NB4 (cell line): ENCODE measurements around the gene JHY.

Source experiments
- DNase-seq: peaks from one replicate; pipeline ENCODE4 v3.0.0; 2010; ENCODE audit warnings: low read depth
- H3K4me3 ChIP-seq: one replicate; pipeline ENCODE4 v1.5.1; 2011; ENCODE audit warnings: mild to moderate bottlenecking, low read depth, low read length, moderate library complexity
- CTCF ChIP-seq: IDR thresholded peaks from one replicate; pipeline ENCODE4 v1.5.1; 2012; ENCODE audit warnings: low read depth, low read length
- MAX ChIP-seq: IDR thresholded peaks from 2 replicates; pipeline ENCODE4 v1.6.1; 2011; ENCODE audit warnings: low read depth, low read length
- MYC ChIP-seq: IDR thresholded peaks from 2 replicates; pipeline ENCODE4 v1.6.1; 2011; ENCODE audit warnings: low read depth, low read length
- POLR2A ChIP-seq: IDR thresholded peaks from 2 replicates; pipeline ENCODE4 v1.6.1; 2011; ENCODE audit warnings: mild to moderate bottlenecking; ENCODE audit not compliant: insufficient read length; ENCODE audit errors: extremely low read depth

The JHY gene

DNA sequence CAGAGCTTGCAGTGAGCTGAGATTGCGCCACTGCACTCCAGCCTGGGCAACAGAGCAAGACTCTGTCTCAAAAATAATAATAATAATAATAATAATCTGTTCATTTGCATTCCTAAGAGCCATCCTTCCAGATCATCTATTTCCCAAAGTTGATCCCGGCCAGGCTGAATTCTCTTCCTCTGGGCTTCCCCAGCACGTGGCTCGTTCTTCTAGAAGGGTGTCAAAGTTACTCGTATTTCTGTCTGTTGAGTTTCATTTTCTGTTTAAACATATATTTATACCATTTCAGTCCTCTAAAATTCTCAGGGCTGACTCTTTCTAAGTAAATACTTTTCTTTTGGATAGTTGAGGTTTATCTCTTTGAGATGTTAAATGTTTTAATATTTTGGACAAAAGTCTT is 4.8 kb upstream of the JHY start:
- H3K4me3 ChIP-seq = no peak overlapping the region
- TF ChIP-seq POLR2A (no peak), MAX (no peak), MYC (no peak), CTCF (no peak)
- DNase-seq = no peak

- DNase-seq = no peak
- TF ChIP-seq MYC (no peak), POLR2A (no peak), CTCF (no peak), MAX (no peak)
- no peak overlapping the region for H3K4me3 ChIP-seq
Measured at GRCh38 chr11:122879785-122880184, 2.8 kb upstream of the JHY start.

DNA sequence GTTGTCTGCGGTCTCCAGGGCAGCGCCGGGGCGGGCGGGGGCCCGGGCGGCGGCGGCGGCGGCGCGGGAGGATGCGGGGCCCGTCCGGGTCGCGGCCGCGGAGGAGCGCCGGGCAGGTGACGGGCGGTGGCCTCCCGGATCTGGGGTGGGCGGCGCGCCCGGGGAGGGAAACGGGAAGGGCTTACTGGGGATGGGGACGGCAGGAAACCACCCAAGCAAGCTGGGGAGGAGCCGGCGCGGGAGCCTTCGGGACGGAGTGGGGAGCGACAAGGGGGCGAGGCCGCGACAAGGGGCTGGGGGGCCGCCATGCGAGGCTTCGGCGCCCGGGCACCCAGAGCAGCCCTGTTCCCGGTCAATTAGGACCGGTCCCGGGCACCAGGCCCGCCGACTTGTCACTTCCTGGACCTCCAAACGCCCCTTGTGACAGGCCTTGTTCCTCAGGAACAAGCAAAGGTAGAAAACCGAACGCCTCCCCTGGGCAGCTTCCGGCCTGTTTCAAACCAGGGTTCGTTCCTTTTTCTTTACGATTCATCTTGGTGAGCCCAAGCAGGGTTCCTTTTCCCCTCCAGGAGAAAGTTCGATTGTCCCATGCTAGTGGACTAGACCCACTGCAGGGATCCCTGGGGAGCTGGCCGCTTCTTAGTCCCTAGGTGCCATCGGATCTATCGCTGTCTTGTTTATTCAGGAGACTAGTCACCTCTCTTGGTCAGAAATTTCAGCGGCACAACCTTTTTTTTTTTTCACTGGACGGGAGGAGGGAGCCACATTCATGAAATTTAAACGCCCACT is 492 bp downstream of the JHY start:
- TF ChIP-seq MAX (no peak), POLR2A (no peak), MYC (no peak), CTCF (no peak)
- peak overlapping the region; percentile 60 for H3K4me3 ChIP-seq
- DNase-seq = peak; percentile 69

GRCh38 chr11:122883646-122883979 is 1.1 kb downstream of the JHY start:
- TF ChIP-seq POLR2A (no peak), CTCF (no peak), MYC (no peak), MAX (no peak)
- peak overlapping the region; percentile 60 for H3K4me3 ChIP-seq
- no peak for DNase-seq

DNA sequence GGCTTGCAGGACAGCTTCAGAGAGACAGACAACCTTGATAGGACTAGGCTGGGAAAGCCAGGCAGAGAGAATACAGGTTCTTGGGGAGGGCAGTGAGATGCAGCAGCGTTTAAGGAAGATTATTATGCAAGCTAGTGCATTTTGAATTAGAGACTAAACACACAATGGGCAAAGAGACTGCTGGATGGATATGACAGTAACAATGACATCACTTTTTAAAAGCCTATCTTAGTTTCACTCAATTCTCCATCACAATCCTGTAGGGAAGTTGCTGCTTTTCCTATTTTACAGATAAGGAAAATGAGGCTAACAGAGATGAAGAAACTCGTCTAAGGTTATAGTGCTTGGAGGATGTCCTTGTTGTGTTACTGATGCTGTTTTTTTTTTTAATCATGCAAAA is 5.6 kb downstream of the JHY start:
- no peak overlapping the region for H3K4me3 ChIP-seq
- TF ChIP-seq POLR2A = no peak
- no peak for TF ChIP-seq MAX
- no peak for TF ChIP-seq CTCF
- no peak for TF ChIP-seq MYC
- DNase-seq = no peak
